Right lobe of liver (tissue), 6 donors: ENCODE results near the gene EIF4E3. TPM values are rescaled to one million over a fixed set of nuclear protein-coding genes. Genes with fewer than 3 reads are reported as not detected.

Experiments
- ATAC-seq, 4 donors: fragments of 200-7000 bp; cut with Tn5 transposase; one replicate each; pipeline ENCODE4 v1.9.1; 2020; ENCODE audit warnings: mild to moderate bottlenecking in 4 of 4, moderate library complexity in 4 of 4
- DNase-seq, 3 donors: peaks; one replicate each; pipeline ENCODE4 v3.0.0-alpha.2; 2020
- H3K27ac ChIP-seq, 3 donors: fragments of 200-600 bp; one replicate each; pipeline ENCODE4 v1.8.0; 2022
- H3K27me3 ChIP-seq, 2 donors: fragments of 200-600 bp; one replicate each; pipeline ENCODE4 v1.8.0; 2022
- H3K36me3 ChIP-seq, 4 donors: fragments of 200-600 bp; sonication (generic) in 1 of 4; one replicate each; pipeline versions ENCODE4 v1.5.1 to v1.8.0; 2017 to 2022; ENCODE audit warnings: control low read depth in 1 of 4
- H3K4me1 ChIP-seq, 4 donors: fragments of 200-600 bp; sonication (generic) in 1 of 4; one replicate each; pipeline versions ENCODE4 v1.5.1 to v1.8.0; 2017 to 2022; ENCODE audit warnings: control low read depth in 1 of 4
- H3K4me3 ChIP-seq, 3 donors: fragments of 200-600 bp; one replicate each; pipeline ENCODE4 v1.8.0; 2022
- H3K9me3 ChIP-seq, 4 donors: fragments of 200-600 bp; sonication (generic) in 1 of 4; one replicate each; pipeline versions ENCODE4 v1.5.1 to v1.8.0; 2017 to 2022; ENCODE audit warnings: control low read depth in 1 of 4
- CTCF ChIP-seq, 4 donors: fragments of 200-600 bp in 3 of 4; fragments of 450-650 bp in 1 of 4; IDR thresholded peaks; one replicate each; pipeline versions ENCODE4 v1.5.1 to v1.8.0; 2016 to 2022; ENCODE audit warnings: antibody characterized with exemption in 4 of 4, mild to moderate bottlenecking in 2 of 4
- POLR2A ChIP-seq: fragments of 450-650 bp; IDR thresholded peaks from one replicate; pipeline ENCODE4 v1.6.1; 2017; ENCODE audit warnings: antibody characterized with exemption, mild to moderate bottlenecking
- WGBS: methylation state at CpG from one replicate; pipeline ENCODE4 v1.1.6; 2018; ENCODE audit warnings: low coverage, low lambda C conversion rate; ENCODE audit not compliant: insufficient coverage; ENCODE audit errors: missing lambda C conversion rate; 5-methylcytosine and 5-hydroxymethylcytosine counted together
- intact Hi-C, 2 donors: fragments of 100-400 bp; cut with DNase I; formaldehyde crosslinking; loops; one replicate each; pipeline versions ENCODE4 v1.11.2 to v1.14.1; 2022
- long read RNA-seq: library from polyadenylated mRNA; unstranded; transcript quantifications from one replicate; pipeline ENCODE4 v2.0.0, GENCODE V29; 2019
- total RNA-seq, 6 experiments: library from RNA; depleted of rRNA in 2 of 6; stranded (reverse); fragments of >200 nt in 2 of 6; fragmentation: NEBNext Ultra II Directional in 3 of 6; extraction: Animal tissue kit (Norgen Biotek cat#: 25700) in 3 of 6; gene quantifications; one replicate each; pipeline versions ENCODE4 v1.1.0 to v1.2.4, GENCODE V29; 2016 to 2023
- donor health status: DM: no; HTN: yes; CAD: no.
- donor health status: DM: no; HTN: no; CAD: no.
- donor health status: DM: no; HTN: no; CAD: no.
- donor health status: DM: no; HTN: yes; CAD: no.
- donor health status: DM: no; HTN: yes; CAD: no.

The EIF4E3 gene
- total RNA-seq, result 10 to 100 TPM in 2 of 6 experiments, 1 to 10 TPM in 4; 6.4 to 12.2 (median 8.2) TPM
- long read RNA-seq, result 0 reads

DNA sequence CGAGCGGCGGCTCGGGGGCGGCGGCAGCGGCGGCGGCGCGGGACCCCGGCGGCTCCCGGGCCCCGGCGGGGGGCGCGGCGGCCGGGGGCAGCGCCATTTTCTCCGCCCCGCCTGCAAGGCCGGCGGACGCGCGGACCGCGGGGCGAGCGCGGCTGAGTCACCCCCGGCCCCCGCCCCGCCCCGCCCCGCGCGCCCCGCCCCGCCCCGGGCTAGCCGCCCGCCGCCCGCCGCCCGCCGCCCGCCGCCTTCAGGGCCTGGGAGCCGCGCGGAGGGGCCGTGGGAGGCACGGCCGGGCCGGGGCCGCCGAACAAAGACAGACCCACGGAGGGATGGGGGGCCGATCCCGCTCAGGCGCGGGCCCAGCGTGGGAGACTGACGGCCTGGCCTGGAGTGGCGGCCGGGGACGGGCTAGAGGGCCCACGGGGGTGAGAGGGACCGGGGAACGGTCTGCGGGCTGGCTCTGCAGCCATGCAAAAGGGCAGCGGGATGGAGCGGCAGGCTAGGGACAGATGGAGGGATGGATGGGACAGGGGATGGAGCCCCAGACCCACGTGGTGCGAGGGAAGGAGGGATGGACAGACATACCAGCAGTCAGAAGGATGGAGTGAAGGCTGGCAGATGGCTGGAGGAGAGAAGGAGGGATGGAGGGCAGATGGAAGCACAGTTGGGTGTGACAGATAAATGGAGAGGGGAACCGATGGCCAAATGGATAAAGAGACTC, at the start of gene EIF4E3:
Gene EIF4E3 (minus strand): TSS at position 132 of the 721 bp plus-strand sequence. CDS start 35 bp downstream, at position 97.
- ATAC-seq (peak; percentile 53 to 66 (median 55)), DNase-seq (peak; percentile 58 to 61 (median 59))
- WGBS, result 13% methylated on average over 18 of the region's 80 CpGs
- H3K9me3 ChIP-seq, result no peaks in the 10 kb centered on the region
- TF ChIP-seq POLR2A (no peak), CTCF (IDR thresholded peaks at IDR 0.05) (no peak)
- no peaks in the 10 kb centered on the region for H3K36me3 ChIP-seq
- H3K4me3 ChIP-seq, result peak within 1 kb of the TSS; percentile 67 to 83 (median 72)
- no peaks in the 10 kb centered on the region for H3K27me3 ChIP-seq
- H3K4me1 ChIP-seq, result peaks cover 0 to 9% (median 0%) of the 10 kb centered on the region in 4 donors
- intact Hi-C loops, result no loop called here
- peak within 1 kb of the TSS; percentile 67 to 70 (median 68) for H3K27ac ChIP-seq

GRCh38 chr3:71771884-71772283, 46.7 kb upstream of the EIF4E3 start:
- TF ChIP-seq POLR2A (no peak), CTCF (IDR thresholded peaks at IDR 0.05) (no peak)

DNA sequence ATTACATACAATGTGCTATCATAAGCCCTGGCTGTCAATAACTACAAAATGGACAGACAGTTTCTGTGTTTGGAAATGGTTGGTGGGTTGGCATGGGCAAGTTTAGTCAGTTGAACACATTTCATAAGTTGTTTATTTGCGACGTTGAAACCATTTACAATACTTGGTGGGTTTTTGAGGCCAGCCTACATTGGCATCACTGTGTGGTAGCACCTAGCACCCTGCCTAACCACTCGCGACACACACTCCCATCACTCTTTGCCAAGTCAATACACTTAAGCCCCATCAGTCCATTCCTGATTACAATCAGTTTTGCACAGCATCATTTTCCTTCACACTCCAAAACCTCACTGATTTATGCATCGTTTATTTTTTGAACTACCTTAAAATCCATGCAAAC, 45.9 kb upstream of the EIF4E3 start:
- Histone ChIP-seq H3K4me3 (no peak overlapping the region), H3K4me1 (no peaks in the 10 kb centered on the region), H3K27ac (no peak overlapping the region), H3K36me3 (no peaks in the 10 kb centered on the region), H3K9me3 (no peaks in the 10 kb centered on the region), H3K27me3 (peaks cover 0 to 4% of the 10 kb centered on the region in 2 donors)
- DNase-seq, result no peak
- 55% methylated on average over 5 of the region's 5 CpGs for WGBS
- no peak for ATAC-seq
- no peak for TF ChIP-seq CTCF (IDR thresholded peaks at IDR 0.05)
- TF ChIP-seq POLR2A, result no peak
- intact Hi-C loops, result no loop called here

More at GRCh38 chr3:71771884-71772283, 46.7 kb upstream of the EIF4E3 start:
- Histone ChIP-seq H3K4me1 (no peaks in the 10 kb centered on the region), H3K9me3 (no peaks in the 10 kb centered on the region), H3K27me3 (peaks cover 0 to 4% of the 10 kb centered on the region in 2 donors), H3K27ac (no peak overlapping the region), H3K4me3 (no peak overlapping the region), H3K36me3 (no peaks in the 10 kb centered on the region)
- 27% methylated on average over 1 of the region's 1 CpG for WGBS
- ATAC-seq (no peak), DNase-seq (no peak)
- intact Hi-C loops, result no loop called here

DNA sequence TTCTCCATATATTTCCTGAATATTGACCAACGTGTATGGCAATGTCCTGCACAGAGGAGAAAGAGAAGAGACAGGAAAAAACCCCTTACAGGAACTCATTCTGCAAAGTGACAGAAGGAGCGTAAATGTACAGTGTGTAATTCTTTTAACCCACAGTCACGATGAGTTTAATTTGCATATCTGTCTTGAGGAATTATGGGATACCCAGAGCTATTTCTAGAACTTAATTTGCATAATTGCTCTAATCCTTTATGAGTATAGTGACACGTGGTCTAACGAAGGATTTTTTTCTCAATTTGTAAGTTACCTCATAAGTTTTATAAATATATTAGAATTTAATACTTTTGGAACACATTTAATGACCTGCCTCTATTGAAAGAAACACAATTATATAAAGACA, 38.2 kb upstream of the EIF4E3 start:
- H3K9me3 ChIP-seq, result no peaks in the 10 kb centered on the region
- ATAC-seq (no peak), DNase-seq (no peak)
- no peaks in the 10 kb centered on the region for H3K4me1 ChIP-seq
- 47% methylated on average over 5 of the region's 5 CpGs for WGBS
- H3K36me3 ChIP-seq, result no peaks in the 10 kb centered on the region
- TF ChIP-seq CTCF (IDR thresholded peaks at IDR 0.05) (no peak), POLR2A (no peak)
- intact Hi-C loops, result no loop called here
- no peaks in the 10 kb centered on the region for H3K27me3 ChIP-seq
- no peak overlapping the region for H3K4me3 ChIP-seq
- H3K27ac ChIP-seq, result no peak overlapping the region
